Measurements from ENCODE around the gene HCAR2.

- TF ChIP-seq, protein P1, sequence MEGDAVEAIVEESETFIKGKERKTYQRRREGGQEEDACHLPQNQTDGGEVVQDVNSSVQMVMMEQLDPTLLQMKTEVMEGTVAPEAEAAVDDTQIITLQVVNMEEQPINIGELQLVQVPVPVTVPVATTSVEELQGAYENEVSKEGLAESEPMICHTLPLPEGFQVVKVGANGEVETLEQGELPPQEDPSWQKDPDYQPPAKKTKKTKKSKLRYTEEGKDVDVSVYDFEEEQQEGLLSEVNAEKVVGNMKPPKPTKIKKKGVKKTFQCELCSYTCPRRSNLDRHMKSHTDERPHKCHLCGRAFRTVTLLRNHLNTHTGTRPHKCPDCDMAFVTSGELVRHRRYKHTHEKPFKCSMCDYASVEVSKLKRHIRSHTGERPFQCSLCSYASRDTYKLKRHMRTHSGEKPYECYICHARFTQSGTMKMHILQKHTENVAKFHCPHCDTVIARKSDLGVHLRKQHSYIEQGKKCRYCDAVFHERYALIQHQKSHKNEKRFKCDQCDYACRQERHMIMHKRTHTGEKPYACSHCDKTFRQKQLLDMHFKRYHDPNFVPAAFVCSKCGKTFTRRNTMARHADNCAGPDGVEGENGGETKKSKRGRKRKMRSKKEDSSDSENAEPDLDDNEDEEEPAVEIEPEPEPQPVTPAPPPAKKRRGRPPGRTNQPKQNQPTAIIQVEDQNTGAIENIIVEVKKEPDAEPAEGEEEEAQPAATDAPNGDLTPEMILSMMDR (IDR thresholded peaks at IDR 0.05): no peak
- no peak for TF ChIP-seq POLR2A (IDR thresholded peaks at IDR 0.05)
Measured at GRCh38 chr12:122722387-122722786, 19.2 kb upstream of the HCAR2 start.
